Inferior parietal cortex (tissue), 1 donor: ENCODE data around the gene KRT6B.
A peak's percentile ranks its signal among the peaks of the same experiment; 100 is the strongest.
"Not testable (repeated sequence)": the region's sequence is repeated elsewhere in the genome, so short reads cannot be mapped to it uniquely, and the experiment has no call there.

Experiments
- DNase-seq: peaks from one replicate; pipeline ENCODE4 v3.0.0-alpha.2; 2016; ENCODE audit errors: extremely low spot score

The KRT6B gene

DNA sequence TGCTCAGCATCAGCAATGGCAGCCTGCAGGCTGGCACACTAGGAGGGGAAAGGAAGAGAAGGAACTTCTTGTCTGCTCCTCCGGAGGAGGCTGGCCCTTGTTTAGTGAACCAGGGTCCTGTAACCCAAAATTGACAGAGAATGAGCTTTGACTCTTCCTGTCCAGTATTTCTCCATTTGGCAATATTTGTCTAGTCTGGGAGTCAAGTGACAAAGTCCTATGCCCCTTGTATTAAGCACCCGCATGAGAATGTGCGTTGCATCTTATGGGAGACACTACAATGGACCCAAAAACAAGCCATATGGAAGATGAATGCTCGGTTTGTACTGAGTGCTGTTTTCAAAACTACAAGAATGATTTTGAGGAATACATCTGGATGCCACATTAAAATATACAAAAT, 17.9 kb upstream of the KRT6B start:
- DNase-seq, result no peak

DNA sequence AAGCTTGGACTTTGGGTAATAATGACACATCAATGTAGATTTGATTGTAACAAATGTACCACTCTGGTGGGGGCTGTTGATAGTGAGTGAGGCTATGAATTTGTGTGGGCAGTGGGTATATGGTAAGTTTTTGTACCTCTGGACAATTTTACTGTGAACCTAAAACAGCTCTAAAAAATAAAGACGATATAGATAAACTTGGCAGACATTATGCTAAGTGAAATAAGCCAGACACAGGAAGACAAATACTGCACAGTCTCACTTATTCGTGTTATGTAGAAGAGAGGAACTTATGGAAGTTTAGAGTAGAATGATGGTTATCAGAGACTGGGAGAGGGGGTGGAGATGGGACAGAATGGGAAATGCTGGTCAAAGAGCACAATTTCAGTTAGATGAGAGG, 13.0 kb upstream of the KRT6B start:
- no peak for DNase-seq

DNA sequence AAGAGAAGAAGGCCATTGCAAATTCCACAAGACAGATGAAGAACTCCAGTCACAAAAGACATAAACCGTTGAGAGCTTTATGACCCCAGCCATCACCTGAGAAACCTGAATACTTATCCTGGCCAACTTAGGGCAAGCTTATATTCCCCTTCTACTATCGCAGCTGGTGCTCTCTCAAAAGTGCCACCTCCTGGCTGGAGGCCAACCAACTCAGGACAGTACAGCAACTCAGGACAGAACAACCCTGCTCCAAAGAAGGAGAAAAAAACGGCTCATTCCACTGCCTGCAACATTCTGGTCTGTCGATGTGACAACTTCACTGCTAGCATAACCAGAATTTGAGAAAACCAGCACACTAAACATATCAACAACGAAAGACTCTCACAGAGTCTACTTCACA, 9.7 kb upstream of the KRT6B start:
- DNase-seq, result no peak

DNA sequence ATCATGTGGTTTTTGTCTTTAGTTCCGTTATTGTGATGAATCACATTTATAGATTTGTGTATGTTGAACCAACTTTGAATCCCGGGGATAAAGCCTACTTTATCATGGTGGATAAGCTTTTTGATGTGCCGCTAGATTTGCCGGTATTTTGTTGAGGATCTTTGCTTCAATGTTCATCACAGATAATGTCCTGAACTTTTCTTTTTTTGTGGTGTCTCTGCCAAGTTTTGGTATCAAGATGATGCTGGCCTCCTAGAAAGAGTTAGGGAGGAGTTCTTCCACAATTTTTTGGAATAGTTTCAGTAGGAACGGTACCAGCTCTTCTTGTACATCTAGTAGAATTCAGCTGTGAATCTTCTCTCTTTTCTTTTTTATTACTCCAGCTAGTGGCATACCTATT, 6.9 kb upstream of the KRT6B start:
- DNase-seq, result no peak

DNA sequence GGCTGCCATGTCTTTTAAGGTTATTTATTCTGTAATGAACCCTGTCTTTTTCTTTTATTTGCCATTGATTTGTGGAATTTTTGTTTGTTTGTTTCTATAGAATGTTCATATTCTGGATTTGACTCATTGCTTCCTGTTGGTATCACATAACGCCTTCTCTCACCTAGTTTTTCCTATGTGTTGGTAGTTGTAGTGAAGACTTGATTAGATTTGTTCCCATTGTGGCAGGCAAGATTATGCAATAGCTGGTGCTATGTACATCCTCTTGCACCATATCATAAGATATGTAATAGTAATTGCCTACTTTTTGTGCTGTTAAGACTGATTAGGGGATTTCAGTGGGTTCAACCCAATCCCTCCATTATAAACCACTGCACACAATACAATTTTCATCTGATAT, 3.9 kb upstream of the KRT6B start:
- no peak for DNase-seq

DNA sequence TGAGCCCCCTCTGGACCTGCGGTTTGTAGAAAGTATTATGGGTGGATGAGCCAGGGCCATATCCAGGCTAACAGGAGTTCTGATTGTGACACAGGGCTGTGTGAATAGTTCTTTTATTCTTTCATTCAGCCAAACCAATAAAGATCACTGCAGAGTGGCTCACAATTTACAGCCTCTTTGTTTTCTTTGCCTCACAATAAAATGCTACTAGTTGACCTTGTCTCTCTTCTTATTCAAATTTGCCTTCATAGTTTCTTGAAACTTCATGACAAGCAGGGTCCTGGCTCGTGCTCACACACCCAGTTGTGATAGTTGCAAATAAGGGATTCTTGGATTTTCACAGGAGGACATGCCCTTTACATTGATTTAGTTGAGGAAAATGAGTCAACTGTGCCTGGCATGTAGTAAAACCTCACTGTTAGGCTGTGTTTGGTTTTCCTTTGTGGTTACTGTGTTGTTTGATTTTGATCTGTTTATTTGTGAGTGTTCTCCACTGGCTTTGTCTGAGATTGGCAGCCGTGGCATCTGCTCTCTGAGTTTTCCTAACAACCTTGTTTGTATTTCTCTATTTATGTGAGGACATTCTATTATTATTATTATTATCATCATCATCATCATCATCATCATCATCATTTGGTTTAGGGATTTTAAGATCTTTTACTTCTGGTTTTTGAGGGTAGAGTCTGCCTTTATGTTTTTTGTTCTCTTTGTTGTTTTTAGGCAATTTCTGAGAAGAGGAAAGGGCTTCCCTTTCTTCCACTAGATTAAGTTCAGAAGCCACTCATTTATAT, 2.7 kb upstream of the KRT6B start:
- peak; percentile 4 for DNase-seq

DNA sequence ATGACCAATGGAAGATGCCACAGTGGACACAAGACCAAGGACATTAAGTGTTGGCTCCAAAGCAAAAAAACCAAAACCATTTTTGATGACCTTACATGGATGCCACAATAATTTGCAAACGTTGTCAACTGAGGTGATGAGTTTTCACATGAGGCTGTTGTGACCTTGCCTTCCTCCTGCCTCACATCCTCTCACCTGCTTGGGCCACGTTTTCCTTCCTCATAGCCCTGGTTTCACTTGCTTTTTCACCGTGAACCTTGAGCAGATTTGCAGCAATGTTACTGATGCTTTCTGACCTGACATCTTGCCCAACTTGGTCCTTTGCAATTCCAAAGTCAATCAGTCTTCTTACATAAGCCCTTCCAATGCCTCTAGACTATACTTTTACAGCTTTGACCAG, 3.7 kb downstream of the KRT6B start:
- DNase-seq, result no peak

DNA sequence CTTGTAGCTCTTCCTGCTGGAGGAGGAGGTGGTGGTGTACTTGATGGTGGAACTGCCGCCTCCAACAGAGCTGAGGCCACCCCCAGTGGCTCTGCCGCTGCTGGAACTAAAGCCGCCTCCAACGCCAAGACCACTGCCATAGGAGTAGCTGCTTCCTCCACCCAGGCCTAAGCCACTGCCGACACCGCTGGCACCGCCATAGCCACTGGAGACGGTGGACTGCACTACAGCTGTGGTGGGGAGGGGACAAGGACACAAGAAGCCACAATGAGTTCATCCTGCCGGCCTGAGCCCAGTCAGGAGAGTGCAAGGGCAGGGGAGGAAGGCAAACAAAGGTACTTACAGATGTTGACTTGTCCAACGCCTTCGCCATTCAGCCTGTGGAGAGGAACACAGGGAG, 4.8 kb downstream of the KRT6B start:
- DNase-seq, result not testable (repeated sequence)

DNA sequence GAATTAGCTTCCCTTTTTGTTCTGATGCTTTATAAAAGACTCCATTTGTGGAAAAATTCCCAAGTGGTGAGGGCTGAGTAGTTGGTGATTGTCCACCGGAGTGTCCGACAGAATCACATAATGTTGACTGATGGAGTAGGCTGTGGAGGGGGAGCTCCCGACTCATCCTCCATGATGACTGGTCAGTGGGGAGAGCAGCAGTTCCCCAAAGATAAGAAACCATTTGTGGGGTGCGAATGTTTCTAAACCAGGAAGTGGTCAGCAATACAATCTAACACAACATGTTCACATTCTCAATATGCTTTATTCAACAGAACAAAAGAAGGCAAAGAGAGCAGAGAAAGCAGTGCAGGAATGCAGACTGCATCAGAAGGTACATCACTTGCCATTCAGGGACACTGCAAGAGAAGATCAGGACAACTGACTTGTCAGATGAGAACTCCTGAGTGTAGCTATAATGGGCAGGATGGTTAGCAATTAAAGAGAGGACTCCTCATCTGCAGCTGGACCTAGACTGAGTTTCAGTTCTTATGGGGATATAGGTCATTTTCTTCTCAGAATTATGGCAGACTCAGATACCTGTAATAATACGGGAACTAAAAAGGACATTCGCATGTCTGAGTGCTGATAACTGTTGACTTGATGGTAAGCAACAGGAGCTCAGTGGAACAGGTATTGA, 5.4 kb downstream of the KRT6B start:
- DNase-seq, result no peak

DNA sequence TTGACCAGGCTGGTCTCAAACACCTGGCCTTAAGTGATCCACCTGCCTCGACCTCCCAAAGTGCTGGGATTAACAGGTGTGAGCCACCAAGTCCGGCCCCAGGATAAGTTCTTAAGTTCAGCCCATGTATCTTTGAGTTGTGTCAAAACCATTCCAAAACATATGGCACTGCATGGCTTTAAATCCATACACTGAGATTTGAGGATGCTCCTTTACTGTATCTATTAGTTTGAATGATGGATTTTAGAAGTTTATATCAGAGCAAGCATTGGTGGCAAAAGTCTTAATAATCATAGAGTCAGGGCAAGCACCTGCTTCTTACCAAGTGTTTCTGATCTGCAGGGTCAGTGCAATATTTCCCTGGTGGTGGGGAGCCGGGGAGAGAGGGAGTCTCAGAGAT, 6.1 kb downstream of the KRT6B start:
- no peak for DNase-seq

DNA sequence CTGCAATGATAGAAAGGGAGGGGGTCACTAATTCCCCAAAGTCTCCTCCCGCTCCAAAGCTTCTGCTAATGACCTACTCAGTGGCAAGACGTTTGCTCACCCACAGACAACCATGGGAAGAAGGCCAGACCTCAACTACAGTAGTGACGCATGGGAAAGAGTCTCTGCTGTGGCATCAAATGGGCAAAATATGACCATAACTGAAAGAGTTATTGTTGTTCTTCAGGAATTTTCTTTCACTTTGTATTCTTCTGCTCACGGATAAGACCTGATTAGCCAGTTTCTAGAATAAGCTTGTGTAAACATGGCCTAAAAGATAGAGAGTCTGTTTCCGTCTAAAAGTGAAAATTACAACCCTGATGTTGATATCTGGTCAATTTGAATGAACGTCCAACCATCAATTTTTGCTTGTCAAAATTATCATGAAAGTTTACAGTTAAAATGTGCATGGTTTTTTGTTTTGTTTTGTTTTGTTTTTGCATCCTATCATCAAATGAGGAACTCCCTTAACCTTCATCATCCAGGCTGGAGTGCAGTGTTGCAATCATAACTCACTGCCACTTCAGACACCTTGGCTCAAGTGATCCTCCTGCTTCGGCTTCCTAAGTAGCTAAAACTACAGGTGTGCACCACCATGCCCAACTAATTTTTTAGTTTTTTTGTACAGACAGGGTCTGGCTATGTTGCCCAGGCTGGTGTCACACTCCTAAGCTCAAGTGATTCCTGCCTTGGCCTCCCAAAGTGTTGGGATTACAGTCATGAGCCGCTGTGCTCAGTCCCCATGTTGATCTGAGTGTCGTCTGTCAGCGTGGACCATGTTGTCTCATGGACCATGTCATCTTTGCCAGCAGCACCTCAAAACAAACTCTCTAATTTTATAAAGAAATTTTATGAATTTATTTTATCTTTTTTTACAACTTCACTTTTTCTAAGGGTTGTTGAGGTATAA, 7.0 kb downstream of the KRT6B start:
- no peak for DNase-seq

DNA sequence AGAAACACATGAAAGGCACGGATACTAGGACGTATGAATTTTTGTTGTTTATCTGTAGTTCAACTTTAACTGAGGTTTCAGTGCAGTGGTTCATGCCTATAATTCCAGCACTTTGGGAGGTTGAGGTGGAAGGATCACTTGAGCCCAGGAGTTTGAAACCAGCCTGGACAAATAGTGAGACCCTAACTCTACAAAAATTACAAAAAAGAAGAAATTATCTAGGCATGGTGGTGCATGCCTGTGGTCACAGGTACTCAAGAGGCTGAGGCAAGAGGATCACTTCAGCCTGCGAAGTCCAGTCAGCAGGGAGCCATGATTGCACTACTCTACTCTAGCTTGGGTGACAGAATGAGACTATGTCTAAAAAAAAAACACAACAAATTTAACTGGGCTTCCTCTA, 8.0 kb downstream of the KRT6B start:
- no peak for DNase-seq

DNA sequence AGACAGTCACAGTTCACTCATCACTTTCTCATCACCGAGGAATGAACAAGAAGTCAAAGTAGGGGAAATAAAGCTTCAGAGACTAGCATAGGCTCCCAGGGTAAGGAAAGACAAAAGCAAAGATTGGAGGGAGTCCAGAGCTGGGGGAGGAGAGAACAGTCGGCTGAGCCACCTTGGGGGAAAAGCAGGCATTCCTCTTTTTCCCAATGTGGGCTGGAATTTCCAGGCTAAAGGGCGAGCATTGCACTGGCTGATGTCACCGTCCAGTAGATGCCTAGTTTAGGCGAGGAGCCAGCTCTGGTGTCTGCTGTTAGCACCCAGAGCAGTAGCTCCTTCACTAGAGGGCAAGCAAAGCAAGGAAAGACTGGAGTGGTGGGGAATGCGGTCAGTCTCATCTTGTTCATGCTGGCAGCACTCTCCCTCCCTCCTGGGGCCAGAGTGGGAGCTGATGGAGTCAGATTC, 9.3 kb downstream of the KRT6B start:
- DNase-seq, result no peak

DNA sequence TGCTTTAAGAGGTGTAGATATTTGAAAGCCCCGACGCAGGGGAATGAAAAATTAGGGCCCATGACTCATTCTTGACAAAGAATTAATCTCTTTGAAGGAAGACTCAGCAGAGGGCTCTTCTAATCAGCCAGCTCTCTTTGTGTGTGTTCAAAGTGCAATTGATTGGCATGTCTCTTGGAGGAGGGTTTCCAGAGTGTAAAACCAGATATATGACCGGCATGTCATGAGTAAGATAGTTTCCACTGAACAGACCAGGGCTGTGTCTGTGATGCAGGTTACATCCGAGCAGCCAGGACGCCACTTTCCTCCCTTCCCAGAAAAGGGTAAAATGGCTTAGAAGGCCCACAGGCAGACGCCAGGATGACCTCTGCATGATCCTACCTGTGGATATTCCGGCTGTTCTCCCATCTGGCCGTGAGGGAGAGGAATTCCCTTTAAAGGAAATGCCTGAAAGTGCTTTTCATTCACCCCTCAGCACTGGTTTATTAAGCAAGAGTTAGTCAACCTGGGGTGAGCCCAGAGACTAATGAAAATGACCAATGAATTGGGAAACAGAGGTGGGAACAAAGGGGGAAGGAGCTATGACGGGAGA, 10.5 kb downstream of the KRT6B start:
- no peak for DNase-seq

DNA sequence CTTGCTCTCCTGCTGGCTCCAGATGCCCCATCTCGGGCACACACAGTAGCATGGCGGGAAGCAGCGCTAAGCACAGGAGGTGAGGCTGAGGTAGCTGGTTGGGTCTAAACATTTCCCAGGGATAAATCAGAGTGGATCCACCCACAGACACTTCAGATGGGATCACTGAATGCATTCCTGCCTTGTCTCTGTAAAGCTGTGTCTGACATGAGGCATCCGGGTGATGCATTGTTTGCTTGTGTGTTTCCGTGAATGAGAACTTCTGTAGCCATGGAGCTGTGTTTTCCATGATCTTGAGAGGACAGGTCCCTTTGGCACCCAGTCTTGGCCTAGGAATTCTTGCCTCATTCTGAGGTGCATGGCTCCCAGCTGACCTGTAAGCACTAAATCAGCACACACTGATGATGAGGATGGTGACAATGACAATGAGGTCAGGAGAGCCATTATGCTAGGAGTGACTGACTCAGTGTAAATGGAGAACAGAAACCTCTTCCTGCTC, 11.1 kb downstream of the KRT6B start:
- no peak for DNase-seq

DNA sequence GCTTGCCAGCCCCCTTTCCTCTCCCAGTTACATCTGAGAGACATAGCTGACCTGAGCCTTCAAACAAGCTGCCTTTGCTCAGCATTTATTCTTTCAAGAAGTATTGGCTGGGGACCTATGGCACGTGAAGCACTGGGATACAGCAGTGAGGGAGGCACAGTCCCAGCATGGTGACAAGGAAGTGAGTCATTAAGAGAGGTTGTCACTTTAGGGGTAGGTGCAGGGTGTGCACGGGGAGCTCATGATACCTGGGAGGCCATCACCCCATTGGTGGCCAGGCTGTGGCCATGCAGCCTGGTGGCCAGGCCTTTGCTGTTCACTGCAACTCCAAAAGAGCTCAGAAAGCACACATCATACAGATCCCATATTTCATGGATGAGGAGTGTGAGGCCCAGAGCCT, 12.1 kb downstream of the KRT6B start:
- no peak for DNase-seq

DNA sequence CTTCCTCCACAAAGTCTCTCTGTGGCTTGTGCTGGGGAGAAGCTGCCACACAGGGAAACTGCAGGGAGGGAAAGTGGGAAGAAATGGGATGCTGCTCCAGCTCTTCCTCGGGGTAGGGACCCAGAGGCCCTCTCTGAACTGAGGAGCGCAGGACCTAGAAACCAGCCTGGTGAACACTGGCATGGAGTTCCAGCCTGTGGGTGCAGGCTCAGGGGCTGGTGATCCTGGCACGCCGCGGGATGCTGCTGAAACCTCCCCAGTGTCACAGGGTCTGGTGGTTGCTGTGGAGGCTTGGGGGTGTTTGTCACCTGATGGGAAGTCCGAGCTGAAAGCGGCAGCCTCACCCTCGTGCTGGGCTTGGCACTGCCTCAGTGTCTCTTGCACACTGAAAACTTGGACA, 12.5 kb downstream of the KRT6B start:
- no peak for DNase-seq

DNA sequence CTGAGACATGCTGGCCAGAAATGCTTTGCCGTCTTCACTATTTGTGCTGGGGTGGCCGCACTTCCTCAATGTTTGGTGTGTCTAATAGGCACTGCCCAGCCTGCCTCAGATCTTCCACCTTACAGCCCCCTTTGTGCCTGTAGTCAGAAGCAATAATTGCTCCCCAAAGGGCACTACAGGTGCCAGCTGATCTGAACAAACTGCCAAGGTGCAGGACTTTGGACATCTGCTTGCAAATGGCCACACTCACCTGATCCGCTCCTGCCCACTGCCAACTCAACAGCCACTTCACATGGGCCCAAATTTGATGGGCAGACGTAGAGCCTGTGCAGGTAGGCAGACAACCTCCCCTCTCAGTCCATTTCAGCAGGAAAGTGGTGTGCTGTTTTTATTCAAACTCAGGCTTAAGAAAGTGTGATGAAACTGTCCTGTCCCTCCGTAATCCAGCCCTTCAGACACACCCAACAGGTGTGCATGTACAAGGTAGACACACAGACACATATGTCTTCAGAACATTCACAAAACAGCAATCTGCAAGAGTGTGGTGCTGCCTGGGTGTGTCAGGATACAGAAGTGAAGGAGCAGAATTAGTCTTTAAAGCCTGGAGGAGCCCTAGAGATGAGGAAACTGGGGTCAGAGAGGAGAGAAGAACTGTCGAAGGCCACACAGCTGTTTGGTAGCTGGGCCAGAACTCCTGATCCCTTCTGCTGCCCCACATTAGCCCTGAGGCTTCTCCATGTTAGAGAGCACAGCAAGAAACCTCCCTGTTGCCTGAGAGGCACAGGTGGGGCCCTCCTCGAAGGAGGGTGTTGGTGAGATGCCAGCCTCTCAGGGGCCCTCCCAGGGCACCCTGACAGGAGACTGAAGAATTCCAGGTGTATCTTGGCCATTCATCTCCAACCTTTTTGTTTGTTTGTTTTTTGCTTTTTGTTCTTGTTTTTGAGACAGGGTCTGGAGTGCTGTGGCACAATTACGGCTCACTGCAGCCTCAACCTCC, 13.3 kb downstream of the KRT6B start:
- no peak for DNase-seq

DNA sequence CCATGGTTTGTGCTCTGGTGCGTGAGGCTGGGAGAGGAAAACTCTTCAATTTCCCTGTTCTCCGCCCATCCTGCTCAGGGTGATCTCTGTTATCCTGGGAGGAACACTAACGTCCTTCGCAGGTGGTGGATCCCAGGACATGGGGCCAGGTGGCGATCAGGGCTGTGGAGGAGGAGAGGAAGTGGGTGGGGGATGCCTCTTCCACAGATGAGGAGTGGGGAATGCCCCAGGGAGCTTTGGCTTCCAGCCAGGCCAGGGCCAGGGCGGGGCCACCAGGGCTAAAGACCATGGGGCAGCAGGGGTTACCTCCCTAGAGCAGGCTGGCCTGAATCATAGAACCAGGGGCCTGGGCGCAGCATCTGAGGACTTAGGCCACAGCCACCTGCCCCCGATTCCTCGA, 14.4 kb downstream of the KRT6B start:
- DNase-seq, result no peak

DNA sequence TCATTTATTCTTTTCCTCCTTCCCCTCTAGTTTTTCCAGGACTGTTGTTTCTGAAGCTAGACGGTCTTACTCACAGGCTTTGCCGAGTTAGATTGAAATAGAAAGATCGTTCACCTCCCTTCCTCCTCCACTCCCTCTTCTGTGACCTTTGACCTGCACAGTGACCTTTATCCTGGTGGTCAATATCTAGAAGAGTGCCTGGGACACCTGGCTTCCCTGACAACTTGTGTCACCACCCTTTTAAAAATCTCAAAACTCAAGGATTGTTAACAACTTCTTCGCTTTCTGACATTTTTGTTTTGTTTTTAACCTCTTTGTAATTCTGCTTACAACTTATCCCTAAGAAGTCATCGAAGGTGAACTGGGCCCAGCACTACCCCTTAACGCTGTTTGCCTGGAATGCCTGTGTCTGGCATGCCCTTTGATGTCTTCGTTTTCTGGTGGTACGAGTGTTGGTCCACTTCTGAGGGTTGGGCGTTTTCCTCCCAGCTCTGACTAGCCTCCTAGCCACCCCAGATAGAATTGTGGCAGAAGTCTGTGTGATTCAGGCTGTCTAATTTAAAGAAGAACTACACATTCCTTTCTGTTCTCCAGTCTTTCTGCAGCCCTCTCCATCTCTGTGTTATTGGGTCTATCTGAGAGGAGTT, 15.0 kb downstream of the KRT6B start:
- DNase-seq, result no peak
